Transverse colon (tissue), 4 donors: ENCODE results near the gene ACADL. TPM values are rescaled to one million over a fixed set of nuclear protein-coding genes. Genes with fewer than 3 reads are reported as not detected.

Experiments
- DNase-seq: peaks from one replicate; pipeline ENCODE4 v3.0.0-alpha.2; 2019
- H3K27ac ChIP-seq, 4 donors: fragments of 200-600 bp; sonication (generic); 2 replicates each; pipeline ENCODE4 v1.5.1; 2016 to 2018; ENCODE audit warnings: inconsistent platforms in 4 of 4
- H3K27me3 ChIP-seq: fragments of 200-600 bp; sonication (generic); 2 replicates; pipeline ENCODE4 v1.5.1; 2017; ENCODE audit warnings: inconsistent platforms
- H3K36me3 ChIP-seq, 4 donors: fragments of 200-600 bp; sonication (generic); 2 replicates each; pipeline ENCODE4 v1.5.1; 2017 to 2019; ENCODE audit warnings: inconsistent platforms in 4 of 4
- H3K4me1 ChIP-seq, 4 donors: fragments of 200-600 bp; sonication (generic); 2 replicates each; pipeline ENCODE4 v1.5.1; 2017 to 2020; ENCODE audit warnings: inconsistent platforms in 4 of 4
- H3K4me3 ChIP-seq, 4 donors: fragments of 200-600 bp; sonication (generic); 1 replicate in 1 of 4; 2 replicates in 3 of 4; pipeline versions ENCODE4 v1.5.1 to v1.6.1; 2017 to 2019; ENCODE audit warnings: inconsistent platforms in 4 of 4
- H3K9me3 ChIP-seq, 2 donors: fragments of 200-600 bp; sonication (generic); 2 replicates each; pipeline ENCODE4 v1.5.1; 2017 to 2019; ENCODE audit warnings: inconsistent platforms in 2 of 2
- CTCF ChIP-seq, 5 experiments: fragments of 200-600 bp in 3 of 5; fragments of 450-650 bp in 2 of 5; sonication (generic) in 3 of 5; IDR thresholded peaks; 1 replicate in 2 of 5; 2 replicates in 3 of 5; pipeline ENCODE4 v1.5.1; 2016 to 2017; ENCODE audit warnings: antibody characterized with exemption in 5 of 5, inconsistent platforms in 3 of 5, mild to moderate bottlenecking in 2 of 5, moderate library complexity in 1 of 5
- EP300 ChIP-seq: sonication (generic); formaldehyde crosslinking; IDR thresholded peaks from one replicate; pipeline ENCODE4 v1.6.1; 2017; ENCODE audit warnings: antibody characterized with exemption, low read depth
- POLR2A ChIP-seq: fragments of 450-650 bp; IDR thresholded peaks from one replicate; pipeline ENCODE4 v1.6.1; 2016; ENCODE audit warnings: antibody characterized with exemption, mild to moderate bottlenecking, moderate library complexity
- POLR2AphosphoS5 ChIP-seq, 3 donors: sonication (generic); formaldehyde crosslinking; IDR thresholded peaks; one replicate each; pipeline ENCODE4 v1.6.1; 2016; ENCODE audit warnings: antibody characterized with exemption in 3 of 3
- WGBS, 2 donors: methylation state at CpG; one replicate each; pipeline ENCODE4 v1.1.5; 2018; ENCODE audit warnings: low coverage in 1 of 2; 5-methylcytosine and 5-hydroxymethylcytosine counted together
- in situ Hi-C, 4 donors: fragments of 200-750 bp; cut with MboI; loops; one replicate each; pipeline versions ENCODE4 v1.15.0 to v1.15.1; 2017; ENCODE audit warnings: low sequenced_read_pairs in 3 of 4, low pct_ligation_motif_present in 1 of 4, low pct_unique_long_range_greater_than_20kb in 1 of 4
- intact Hi-C: fragments of 100-400 bp; cut with DNase I; formaldehyde crosslinking; loops from one replicate; pipeline ENCODE4 v1.15.1; 2023; ENCODE audit warnings: low total_unique reads
- total RNA-seq, 4 donors: library from RNA; depleted of rRNA; stranded (reverse); fragments of >200 nt; gene quantifications; one replicate each; pipeline ENCODE4 v1.1.0, GENCODE V29; 2016

The ACADL gene
- total RNA-seq, 4 donors from 2014 or later = 0.41 to 1.5 (median 1.3) TPM; not detected in 1

- Histone ChIP-seq H3K4me3 (no peak overlapping the region), H3K27me3 (peaks cover 27% of the 10 kb centered on the region), H3K36me3 (no peaks in the 10 kb centered on the region), H3K27ac (no peak overlapping the region), H3K9me3 (no peaks in the 10 kb centered on the region), H3K4me1 (peaks cover 0 to 5% (median 0%) of the 10 kb centered on the region in 4 donors)
- intact Hi-C loops = loop anchor here (2.0 kb wide), 1 partner anchor 222 kb away; no protein-coding TSS in a partner anchor
- in situ Hi-C loops = loop anchor here (5.0 to 10.0 kb wide), 3 partner anchors 124 to 227 kb away; no protein-coding TSS in a partner anchor
- no peak for DNase-seq
- TF ChIP-seq POLR2AphosphoS5 (IDR thresholded peaks at IDR 0.05) (no peak), CTCF (IDR thresholded peaks at IDR 0.05) (peak; percentile 49 to 81 (median 64))
Observed at GRCh38 chr2:210199186-210199765, 26.0 kb downstream of the ACADL start.

GRCh38 chr2:210198326-210198725 lies 26.9 kb downstream of the ACADL start:
- peaks cover 22% of the 10 kb centered on the region for H3K27me3 ChIP-seq
- H3K4me1 ChIP-seq = peaks cover 0 to 5% (median 0%) of the 10 kb centered on the region in 4 donors
- 17 to 23% methylated on average over 1 of the region's 1 CpG for WGBS, 2 donors
- no peak for TF ChIP-seq EP300
- TF ChIP-seq CTCF (IDR thresholded peaks at IDR 0.05) = no peak
- no peak for TF ChIP-seq POLR2AphosphoS5 (IDR thresholded peaks at IDR 0.05)
- intact Hi-C loops (loop anchor here (2.0 kb wide), 1 partner anchor 222 kb away; no protein-coding TSS in a partner anchor), in situ Hi-C loops (loop anchor here (5.0 to 10.0 kb wide), 3 partner anchors 124 to 226 kb away; no protein-coding TSS in a partner anchor)
- no peak for DNase-seq
- H3K27ac ChIP-seq = no peak overlapping the region
- no peaks in the 10 kb centered on the region for H3K9me3 ChIP-seq
- no peaks in the 10 kb centered on the region for H3K36me3 ChIP-seq
- H3K4me3 ChIP-seq = no peak overlapping the region

GRCh38 chr2:210197720-210198119 lies 27.5 kb downstream of the ACADL start:
- Histone ChIP-seq H3K27ac (no peak overlapping the region), H3K4me3 (no peak overlapping the region), H3K9me3 (no peaks in the 10 kb centered on the region), H3K4me1 (peaks cover 0 to 5% (median 0%) of the 10 kb centered on the region in 4 donors), H3K36me3 (no peaks in the 10 kb centered on the region), H3K27me3 (peaks cover 18% of the 10 kb centered on the region)
- TF ChIP-seq CTCF (IDR thresholded peaks at IDR 0.05) (no peak), POLR2AphosphoS5 (IDR thresholded peaks at IDR 0.05) (no peak), POLR2A (no peak), EP300 (no peak)
- intact Hi-C loops (loop anchor here (2.0 kb wide), 1 partner anchor 221 kb away; no protein-coding TSS in a partner anchor), in situ Hi-C loops (loop anchor here (5.0 to 10.0 kb wide), 3 partner anchors 123 to 225 kb away; no protein-coding TSS in a partner anchor)
- DNase-seq = no peak
- WGBS, 2 donors = 47 to 53% methylated on average over 2 of the region's 2 CpGs

GRCh38 chr2:210195101-210195852 lies 30.0 kb downstream of the ACADL start:
- Histone ChIP-seq H3K27ac (no peak overlapping the region), H3K36me3 (no peaks in the 10 kb centered on the region), H3K27me3 (peaks cover 4% of the 10 kb centered on the region), H3K4me3 (peak overlapping the region in 1 of 4 donors; percentile 14), H3K4me1 (peaks cover 0 to 5% (median 0%) of the 10 kb centered on the region in 4 donors), H3K9me3 (no peaks in the 10 kb centered on the region)
- in situ Hi-C loops (loop anchor here (5.0 to 10.0 kb wide), 3 partner anchors 120 to 223 kb away; no protein-coding TSS in a partner anchor), intact Hi-C loops (no loop called here)
- DNase-seq = no peak
- TF ChIP-seq POLR2A = no peak
- TF ChIP-seq CTCF (IDR thresholded peaks at IDR 0.05) = peak; percentile 64 to 75 (median 64)
- 26 to 35% methylated on average over 8 of the region's 8 CpGs for WGBS, 2 donors
